CD8-positive, alpha-beta memory T cell (primary cell): ENCODE results near the gene IL5. TPM values are rescaled to one million over a fixed set of nuclear protein-coding genes. Genes with fewer than 3 reads are reported as not detected.

Source experiments
- polyA plus RNA-seq: library from polyadenylated mRNA; unstranded; fragments of 300-500 nt; fragmentation: Illumina TruSeq; gene quantifications from one replicate; pipeline ENCODE4 v1.2.3, GENCODE V29; 2021
- total RNA-seq, 2 experiments: library from RNA; stranded (reverse); gene quantifications; one replicate each; pipeline ENCODE4 v1.2.3, GENCODE V29; 2021

IL5 gene
- total and polyA plus RNA-seq, 3 experiments from 2014 or later: 83.0 to 84.3 TPM; not detected in 1

Other genes with a start within 250 kb of the IL5 start
- 1 to 10 TPM; 2.6 to 2.9 TPM for gene SLC22A4, start 249.1 kb downstream of the IL5 start, total RNA-seq
- 0.15 TPM for gene SLC22A4, start 249.1 kb downstream of the IL5 start, polyA plus RNA-seq
- gene SLC22A5, start 173.8 kb downstream of the IL5 start, total RNA-seq: 1 to 10 TPM; 5.2 to 5.9 TPM
- 2.5 TPM for gene SLC22A5, start 173.8 kb downstream of the IL5 start, polyA plus RNA-seq
- gene IRF1, start 52.7 kb downstream of the IL5 start, total RNA-seq: 100 to 1,000 TPM; 115 to 121 TPM
- 204 TPM for gene IRF1, start 52.7 kb downstream of the IL5 start, polyA plus RNA-seq
- 10 to 100 TPM; 45.2 to 48.3 TPM for gene RAD50, start 13.5 kb upstream of the IL5 start, total RNA-seq
- gene RAD50, start 13.5 kb upstream of the IL5 start, polyA plus RNA-seq: 34.6 TPM
- 10 to 100 TPM; 65.3 to 69.0 TPM for gene IL13, start 114.7 kb upstream of the IL5 start, total RNA-seq
- gene IL13, start 114.7 kb upstream of the IL5 start, polyA plus RNA-seq: not detected
- 1 to 10 TPM; 6.4 to 6.8 TPM for gene IL4, start 130.5 kb upstream of the IL5 start, total RNA-seq
- not detected for gene IL4, start 130.5 kb upstream of the IL5 start, polyA plus RNA-seq
- 10 to 100 TPM; 21.1 to 23.3 TPM for gene KIF3A, start 194.0 kb upstream of the IL5 start, total RNA-seq
- 15.9 TPM for gene KIF3A, start 194.0 kb upstream of the IL5 start, polyA plus RNA-seq
- 1 to 10 TPM; 8.8 to 9.1 TPM for gene CCNI2, start 203.9 kb upstream of the IL5 start, total RNA-seq
- 3.4 TPM for gene CCNI2, start 203.9 kb upstream of the IL5 start, polyA plus RNA-seq
- gene SEPTIN8, start 233.7 kb upstream of the IL5 start, total RNA-seq: 10 to 100 TPM; 34.5 to 38.1 TPM
- gene SEPTIN8, start 233.7 kb upstream of the IL5 start, polyA plus RNA-seq: 2.8 TPM